ENCODE results near the gene TECR. TPM values are rescaled to one million over a fixed set of nuclear protein-coding genes. Genes with fewer than 3 reads are reported as not detected.
A peak's percentile ranks its signal among the peaks of the same experiment; 100 is the strongest.

The TECR gene
- total and polyA plus RNA-seq, 2 experiments from 2014 or later, result 38.8 to 129 TPM

DNA sequence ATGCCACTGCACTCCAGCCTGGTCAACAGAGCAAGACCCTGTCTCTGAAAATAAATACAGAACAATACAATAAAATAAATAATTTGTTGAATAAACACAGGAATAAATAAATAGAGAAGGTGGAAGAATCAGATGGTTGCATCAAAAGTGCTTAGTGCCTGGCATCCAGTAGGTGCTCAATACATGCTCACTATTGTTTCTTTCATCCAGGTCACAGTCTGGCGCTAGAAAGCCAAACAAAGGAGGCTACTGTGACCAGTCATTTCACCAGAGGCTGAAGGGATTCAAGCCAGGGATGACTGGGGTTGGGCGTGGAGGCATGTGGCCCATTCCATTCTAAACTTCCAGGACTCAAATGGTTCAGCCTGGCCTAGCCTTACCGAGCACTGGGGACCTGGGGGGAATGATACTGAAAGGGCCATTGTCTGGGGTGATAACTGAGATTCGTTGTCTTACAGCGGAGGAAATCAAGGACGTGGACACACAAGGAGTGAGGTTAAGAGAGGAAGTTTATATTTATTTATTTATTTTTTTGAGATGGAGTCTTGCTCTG is 46.1 kb downstream of the TECR start:
- H3K36me3 ChIP-seq (ENCODE audit: low read depth), result no peaks in the 10 kb centered on the region
- no peak overlapping the region for H3K4me3 ChIP-seq
- in situ Hi-C loops (cut with MboI), result no loop called here
- H3K9me2 ChIP-seq (ENCODE audit: insufficient read depth), result no peaks in the 10 kb centered on the region
- peak; percentile 24 for DNase-seq
- H3F3A ChIP-seq (ENCODE audit: insufficient read depth), result no peaks in the 10 kb centered on the region
- no peak overlapping the region for H2AFZ ChIP-seq
- no peak overlapping the region for H3K27ac ChIP-seq
- TF ChIP-seq EZH2phosphoT487 (IDR thresholded peaks at IDR 0.05; ENCODE audit: insufficient read depth, low read depth) (no peak), EZH2 (IDR thresholded peaks at IDR 0.05; ENCODE audit: insufficient read depth, poor library complexity, severe bottlenecking) (no peak)
- no peaks in the 10 kb centered on the region for H3K27me3 ChIP-seq (replicated peaks; ENCODE audit: insufficient read depth)
- H3K9me3 ChIP-seq (ENCODE audit: low read depth), result no peaks in the 10 kb centered on the region
- no peak overlapping the region for H3K4me2 ChIP-seq (ENCODE audit: unreplicated experiment)
- peaks cover 14% of the 10 kb centered on the region for H3K79me2 ChIP-seq (ENCODE audit: insufficient read depth)
- 74 to 77% methylated on average over 6 of the region's 6 CpGs for WGBS, 2 experiments (ENCODE audit: low coverage in 1 of 2, low lambda C conversion rate in 2 of 2, missing lambda C conversion rate in 2 of 2)
- peaks cover 4% of the 10 kb centered on the region for H3K4me1 ChIP-seq (ENCODE audit: insufficient read depth)
- no peak overlapping the region for H3K9ac ChIP-seq
- H4K20me1 ChIP-seq (ENCODE audit: insufficient read depth), result no peaks in the 10 kb centered on the region

GRCh38 chr19:14576363-14576762 is 47.0 kb downstream of the TECR start:
- Histone ChIP-seq H3K4me2 (ENCODE audit: unreplicated experiment) (no peak overlapping the region), H3K36me3 (ENCODE audit: low read depth) (no peaks in the 10 kb centered on the region), H3F3A (ENCODE audit: insufficient read depth) (no peaks in the 10 kb centered on the region), H4K20me1 (ENCODE audit: insufficient read depth) (no peaks in the 10 kb centered on the region), H3K27me3 (replicated peaks; ENCODE audit: insufficient read depth) (no peaks in the 10 kb centered on the region), H3K9me3 (ENCODE audit: low read depth) (no peaks in the 10 kb centered on the region), H3K9me2 (ENCODE audit: insufficient read depth) (no peaks in the 10 kb centered on the region), H3K27ac (no peak overlapping the region), H3K4me3 (no peak overlapping the region), H3K4me1 (ENCODE audit: insufficient read depth) (peaks cover 4% of the 10 kb centered on the region), H3K79me2 (ENCODE audit: insufficient read depth) (peaks cover 5% of the 10 kb centered on the region), H2AFZ (no peak overlapping the region), H3K9ac (no peak overlapping the region)
- WGBS, 2 experiments (ENCODE audit: low coverage in 1 of 2, low lambda C conversion rate in 2 of 2, missing lambda C conversion rate in 2 of 2), result 60 to 62% methylated on average over 8 of the region's 8 CpGs
- TF ChIP-seq EZH2 (IDR thresholded peaks at IDR 0.05; ENCODE audit: insufficient read depth, poor library complexity, severe bottlenecking) (no peak), EZH2phosphoT487 (IDR thresholded peaks at IDR 0.05; ENCODE audit: insufficient read depth, low read depth) (no peak)
- in situ Hi-C loops (cut with MboI), result no loop called here
- DNase-seq, result no peak

DNA sequence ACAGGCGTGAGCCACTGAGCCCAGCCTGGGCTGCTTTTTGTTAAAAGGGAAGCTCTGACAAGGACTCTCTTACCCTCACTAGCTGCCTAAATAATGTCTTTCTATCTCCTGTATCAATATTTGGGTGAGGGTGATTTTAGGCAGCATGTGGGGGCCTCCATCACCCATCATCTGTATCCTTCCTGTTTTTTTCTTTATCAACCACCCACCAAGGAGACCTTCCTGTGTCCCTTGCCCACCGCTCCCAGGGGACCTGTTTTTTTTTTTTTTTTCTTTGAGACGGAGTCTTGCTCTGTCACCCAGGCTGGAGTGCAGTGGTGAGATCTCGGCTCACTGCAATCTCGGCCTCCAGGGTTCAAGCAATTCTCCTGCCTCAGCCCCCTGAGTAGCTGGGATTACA is 47.9 kb downstream of the TECR start:
- Histone ChIP-seq H3K36me3 (ENCODE audit: low read depth) (no peaks in the 10 kb centered on the region), H2AFZ (no peak overlapping the region), H3K9ac (no peak overlapping the region), H3K9me3 (ENCODE audit: low read depth) (no peaks in the 10 kb centered on the region), H4K20me1 (ENCODE audit: insufficient read depth) (no peaks in the 10 kb centered on the region), H3K27me3 (replicated peaks; ENCODE audit: insufficient read depth) (no peaks in the 10 kb centered on the region), H3K4me3 (no peak overlapping the region), H3K4me2 (ENCODE audit: unreplicated experiment) (no peak overlapping the region), H3K79me2 (ENCODE audit: insufficient read depth) (no peaks in the 10 kb centered on the region), H3K9me2 (ENCODE audit: insufficient read depth) (no peaks in the 10 kb centered on the region), H3F3A (ENCODE audit: insufficient read depth) (no peaks in the 10 kb centered on the region), H3K4me1 (ENCODE audit: insufficient read depth) (peaks cover 4% of the 10 kb centered on the region), H3K27ac (no peak overlapping the region)
- DNase-seq, result no peak
- TF ChIP-seq EZH2 (IDR thresholded peaks at IDR 0.05; ENCODE audit: insufficient read depth, poor library complexity, severe bottlenecking) (no peak), EZH2phosphoT487 (IDR thresholded peaks at IDR 0.05; ENCODE audit: insufficient read depth, low read depth) (no peak)
- WGBS, 2 experiments (ENCODE audit: low coverage in 1 of 2, low lambda C conversion rate in 2 of 2, missing lambda C conversion rate in 2 of 2), result 34 to 43% methylated on average over 5 of the region's 5 CpGs
- in situ Hi-C loops (cut with MboI), result no loop called here

DNA sequence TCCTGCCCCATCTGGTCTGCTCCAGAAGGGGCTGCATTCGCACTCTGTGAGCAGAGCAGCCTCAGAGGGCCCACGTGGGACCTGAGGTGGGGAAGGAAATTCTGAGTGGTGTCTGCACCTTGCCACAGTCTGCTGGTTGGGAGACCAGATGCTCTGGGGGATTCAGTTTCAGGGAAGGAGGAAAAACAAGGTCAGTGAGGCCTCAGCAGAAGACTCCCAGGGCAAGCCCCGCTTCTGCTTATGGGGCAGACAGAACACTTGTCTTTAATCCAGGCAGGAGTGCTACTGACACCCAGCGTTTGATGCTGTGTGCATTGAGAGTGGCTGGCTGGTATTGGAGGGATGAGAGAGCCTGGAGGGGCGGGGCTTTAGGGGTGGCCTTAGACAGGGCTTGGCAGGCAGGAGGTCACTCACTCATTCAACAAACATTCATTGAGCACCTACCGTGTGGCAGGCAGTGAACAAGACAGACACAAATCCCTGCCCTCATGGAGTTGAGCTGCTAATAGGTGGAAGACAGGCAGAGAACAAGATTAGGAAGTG is 48.6 kb downstream of the TECR start:
- Histone ChIP-seq H3K36me3 (ENCODE audit: low read depth) (no peaks in the 10 kb centered on the region), H3K4me2 (ENCODE audit: unreplicated experiment) (no peak overlapping the region), H3K27ac (no peak overlapping the region), H3K27me3 (replicated peaks; ENCODE audit: insufficient read depth) (no peaks in the 10 kb centered on the region), H3K9me2 (ENCODE audit: insufficient read depth) (no peaks in the 10 kb centered on the region), H3K9ac (no peak overlapping the region), H3K4me3 (no peak overlapping the region), H3F3A (ENCODE audit: insufficient read depth) (no peaks in the 10 kb centered on the region), H2AFZ (no peak overlapping the region), H4K20me1 (ENCODE audit: insufficient read depth) (no peaks in the 10 kb centered on the region), H3K4me1 (ENCODE audit: insufficient read depth) (peaks cover 4% of the 10 kb centered on the region), H3K79me2 (ENCODE audit: insufficient read depth) (no peaks in the 10 kb centered on the region), H3K9me3 (ENCODE audit: low read depth) (no peaks in the 10 kb centered on the region)
- 21 to 23% methylated on average over 5 to 6 of the region's 6 CpGs for WGBS, 2 experiments (ENCODE audit: low coverage in 1 of 2, low lambda C conversion rate in 2 of 2, missing lambda C conversion rate in 2 of 2)
- in situ Hi-C loops (cut with MboI), result no loop called here
- no peak for TF ChIP-seq EZH2phosphoT487 (IDR thresholded peaks at IDR 0.05; ENCODE audit: insufficient read depth, low read depth)
- no peak for DNase-seq

All from GM23248 (cell line).